NCI-H128 (cell line): ENCODE results near the gene ACSL6.

Experiments used
- DNase-seq: peaks from one replicate; lab custom pipeline; 2025; ENCODE audit not compliant: unreplicated experiment; lab: John Stamatoyannopoulos, UW

The ACSL6 gene, protein sequence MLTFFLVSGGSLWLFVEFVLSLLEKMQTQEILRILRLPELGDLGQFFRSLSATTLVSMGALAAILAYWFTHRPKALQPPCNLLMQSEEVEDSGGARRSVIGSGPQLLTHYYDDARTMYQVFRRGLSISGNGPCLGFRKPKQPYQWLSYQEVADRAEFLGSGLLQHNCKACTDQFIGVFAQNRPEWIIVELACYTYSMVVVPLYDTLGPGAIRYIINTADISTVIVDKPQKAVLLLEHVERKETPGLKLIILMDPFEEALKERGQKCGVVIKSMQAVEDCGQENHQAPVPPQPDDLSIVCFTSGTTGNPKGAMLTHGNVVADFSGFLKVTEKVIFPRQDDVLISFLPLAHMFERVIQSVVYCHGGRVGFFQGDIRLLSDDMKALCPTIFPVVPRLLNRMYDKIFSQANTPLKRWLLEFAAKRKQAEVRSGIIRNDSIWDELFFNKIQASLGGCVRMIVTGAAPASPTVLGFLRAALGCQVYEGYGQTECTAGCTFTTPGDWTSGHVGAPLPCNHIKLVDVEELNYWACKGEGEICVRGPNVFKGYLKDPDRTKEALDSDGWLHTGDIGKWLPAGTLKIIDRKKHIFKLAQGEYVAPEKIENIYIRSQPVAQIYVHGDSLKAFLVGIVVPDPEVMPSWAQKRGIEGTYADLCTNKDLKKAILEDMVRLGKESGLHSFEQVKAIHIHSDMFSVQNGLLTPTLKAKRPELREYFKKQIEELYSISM

DNA sequence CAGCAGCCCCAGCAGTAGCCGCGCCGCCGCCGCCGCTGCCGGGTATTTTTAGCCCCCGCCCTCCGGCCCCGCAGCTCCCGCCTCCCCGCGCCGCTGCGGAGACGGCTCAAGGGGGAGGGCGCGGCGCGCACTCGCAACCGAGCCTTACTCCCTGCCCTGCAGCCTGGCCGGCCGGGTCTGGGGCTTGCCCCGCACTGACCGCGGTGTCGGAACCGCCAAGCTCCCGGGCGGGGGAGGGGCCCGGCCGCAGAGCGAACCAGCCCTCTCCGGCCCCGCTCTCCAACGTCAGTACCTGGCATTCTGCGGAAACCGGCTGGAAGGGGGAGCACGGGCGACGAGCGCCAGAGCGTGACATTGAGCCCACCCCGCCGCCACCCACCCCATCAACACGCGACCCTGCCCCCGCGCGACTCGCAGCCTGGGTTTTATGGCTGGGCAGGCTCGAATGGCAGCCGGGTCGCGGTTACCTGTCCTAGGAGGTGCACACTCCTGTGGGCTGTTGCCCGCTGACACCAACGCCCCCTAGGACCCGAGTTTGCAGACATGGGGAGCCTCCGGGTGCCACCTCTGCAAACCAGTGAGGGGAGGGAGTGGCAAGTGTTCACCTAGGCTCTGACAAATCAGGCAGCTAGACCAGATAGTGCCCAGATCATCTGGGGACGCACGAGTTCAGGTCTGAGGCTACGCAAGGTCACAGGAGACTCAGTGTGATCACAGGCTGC, at the start of gene ACSL6:
ACSL6 (minus strand) TSS at position 37 of the 722 bp plus-strand sequence. CDS start 105 bp downstream, outside the sequence.
- DNase-seq: no peak

DNA sequence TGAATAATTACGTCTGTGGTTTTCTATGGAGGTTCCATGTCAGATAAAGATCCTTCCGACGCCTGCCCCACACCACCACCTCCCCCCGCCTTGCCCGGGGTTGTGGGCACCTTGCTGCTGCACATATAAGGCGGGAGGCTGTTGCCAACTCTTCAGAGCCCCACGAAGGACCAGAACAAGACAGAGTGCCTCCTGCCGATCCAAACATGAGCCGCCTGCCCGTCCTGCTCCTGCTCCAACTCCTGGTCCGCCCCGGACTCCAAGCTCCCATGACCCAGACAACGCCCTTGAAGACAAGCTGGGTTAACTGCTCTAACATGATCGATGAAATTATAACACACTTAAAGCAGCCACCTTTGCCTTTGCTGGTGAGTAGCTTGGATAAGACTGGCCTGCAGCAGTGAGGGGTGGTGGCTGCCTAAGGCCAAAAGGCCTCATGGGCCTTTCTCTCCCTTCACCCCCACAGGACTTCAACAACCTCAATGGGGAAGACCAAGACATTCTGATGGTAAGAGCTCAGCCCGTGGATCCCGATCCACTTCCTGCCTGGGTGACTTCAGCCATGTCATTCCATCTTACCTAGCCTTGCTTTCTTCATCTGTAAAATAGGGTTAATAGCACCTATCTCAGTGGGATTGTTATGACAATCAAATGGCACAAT, 49.2 kb upstream of the ACSL6 start, which contains the start of gene IL3:
IL3 (plus strand) TSS at position 155 of the 661 bp plus-strand sequence; CDS start at position 207, 52 bp downstream.
- DNase-seq: no peak

DNA sequence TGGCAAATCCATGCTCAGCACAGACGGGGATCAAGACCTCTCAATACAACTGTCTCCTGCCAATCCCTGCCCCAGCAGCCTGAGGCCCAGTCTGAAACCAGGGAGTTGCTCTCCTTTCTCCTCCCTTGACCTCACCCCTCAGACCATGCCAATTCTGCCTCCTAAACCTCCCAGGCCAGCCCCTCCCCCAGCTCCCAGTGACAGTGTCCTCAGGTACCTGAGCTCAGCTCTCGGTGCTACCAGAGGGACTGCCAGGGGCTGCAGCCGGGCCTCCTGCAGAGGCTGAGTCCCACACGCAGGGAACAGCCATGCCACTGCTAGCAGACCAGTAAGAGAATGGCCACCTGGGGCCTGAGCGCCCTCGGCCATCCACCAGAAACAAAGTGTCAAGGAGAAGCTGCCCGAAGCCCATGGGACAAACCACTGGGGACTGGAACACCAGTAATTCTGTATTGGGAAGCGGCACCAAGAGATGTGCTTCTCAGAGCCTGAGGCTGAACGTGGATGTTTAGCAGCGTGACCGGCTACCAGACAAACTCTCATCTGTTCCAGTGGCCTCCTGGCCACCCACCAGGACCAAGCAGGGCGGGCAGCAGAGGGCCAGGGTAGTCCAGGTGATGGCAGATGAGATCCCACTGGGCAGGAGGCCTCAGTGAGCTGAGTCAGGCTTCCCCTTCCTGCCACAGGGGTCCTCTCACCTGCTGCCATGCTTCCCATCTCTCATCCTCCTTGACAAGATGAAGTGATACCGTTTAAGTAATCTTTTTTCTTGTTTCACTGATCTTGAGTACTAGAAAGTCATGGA, 48.4 kb upstream of the ACSL6 start:
- no peak for DNase-seq

DNA sequence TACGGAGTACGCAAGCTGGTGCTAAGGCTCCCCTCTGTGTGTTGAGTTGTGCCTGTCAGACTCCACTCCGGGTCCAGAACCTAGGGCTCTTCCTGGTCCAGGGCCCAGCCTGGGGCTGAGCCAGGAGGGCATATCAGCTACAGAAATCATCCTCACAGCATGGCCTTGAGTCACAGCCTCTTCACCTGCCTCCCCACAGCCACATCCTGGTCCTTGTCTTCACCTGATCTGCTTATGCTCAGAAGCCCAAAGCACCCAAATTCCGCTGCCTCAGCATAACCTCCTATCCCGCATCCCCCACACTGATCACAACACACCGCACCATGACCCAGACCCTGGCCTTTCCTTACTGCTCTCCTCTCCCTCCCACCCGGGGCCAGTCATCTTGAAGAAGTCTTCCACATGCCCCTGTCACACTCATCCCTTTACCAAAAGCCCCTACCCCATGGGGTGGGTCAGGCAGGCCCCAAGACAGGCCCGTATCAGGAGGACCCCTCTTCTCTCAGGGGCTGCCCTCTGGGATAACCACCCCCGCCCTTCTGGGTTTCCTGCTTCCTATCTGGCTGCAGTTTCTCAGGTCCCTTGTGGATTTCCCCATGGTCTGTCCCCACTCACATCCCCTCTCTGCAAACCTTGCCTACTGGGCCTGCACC, 47.7 kb upstream of the ACSL6 start:
- no peak for DNase-seq

DNA sequence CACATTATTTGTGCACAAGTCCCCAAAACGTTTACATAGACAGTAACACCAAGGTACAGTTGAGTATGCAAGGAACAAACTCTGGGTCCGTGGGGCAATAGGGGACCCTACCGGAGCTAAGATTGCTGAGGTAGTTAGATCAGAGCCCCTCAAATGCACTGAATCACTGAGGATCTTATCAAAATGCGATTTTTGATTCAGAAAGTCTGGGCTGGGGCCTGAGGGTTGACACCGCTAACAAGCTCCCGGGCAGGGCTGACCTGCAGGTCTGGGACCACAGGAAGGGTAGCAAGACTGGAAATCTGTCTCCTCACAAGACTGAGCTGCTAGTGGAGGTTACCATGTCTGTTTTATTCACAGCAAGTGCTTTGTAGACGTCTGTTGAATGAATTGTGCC, 47.2 kb upstream of the ACSL6 start:
- no peak for DNase-seq

DNA sequence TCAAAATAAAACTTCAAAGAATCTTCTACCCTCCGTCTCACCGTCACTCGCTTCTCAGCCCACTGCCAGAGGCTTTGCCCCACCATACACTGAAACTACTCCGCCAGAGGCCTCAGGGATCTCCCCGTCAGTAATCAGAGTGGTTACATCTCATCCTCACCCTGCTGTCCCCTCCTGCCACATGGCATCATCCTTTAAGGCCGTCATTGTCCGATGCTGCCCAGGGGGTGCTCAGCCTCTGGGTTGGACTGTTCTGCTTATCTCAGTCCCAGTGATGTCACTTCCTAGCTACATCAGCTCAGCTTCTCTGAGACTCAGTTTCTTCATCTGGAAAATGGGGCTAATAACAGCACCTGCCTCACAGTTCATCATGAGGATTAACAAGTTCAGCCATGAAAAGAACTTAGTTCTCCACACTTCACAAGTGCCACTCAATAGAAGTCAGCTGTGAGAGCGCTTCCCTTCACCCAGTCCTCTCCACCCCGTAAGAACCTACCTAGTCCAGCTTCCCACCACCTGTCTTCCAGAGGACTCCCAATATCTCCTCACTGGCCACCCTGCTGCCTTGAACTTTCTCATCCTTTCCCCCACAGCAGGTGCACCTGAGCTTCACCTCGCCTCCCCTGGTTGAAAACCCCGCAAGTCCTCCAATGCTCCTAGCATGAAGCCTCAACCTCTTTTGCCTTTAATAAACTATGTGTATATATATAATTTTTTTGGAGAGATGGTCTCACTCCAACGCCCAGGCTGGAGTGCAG, 46.2 kb upstream of the ACSL6 start:
- no peak for DNase-seq

DNA sequence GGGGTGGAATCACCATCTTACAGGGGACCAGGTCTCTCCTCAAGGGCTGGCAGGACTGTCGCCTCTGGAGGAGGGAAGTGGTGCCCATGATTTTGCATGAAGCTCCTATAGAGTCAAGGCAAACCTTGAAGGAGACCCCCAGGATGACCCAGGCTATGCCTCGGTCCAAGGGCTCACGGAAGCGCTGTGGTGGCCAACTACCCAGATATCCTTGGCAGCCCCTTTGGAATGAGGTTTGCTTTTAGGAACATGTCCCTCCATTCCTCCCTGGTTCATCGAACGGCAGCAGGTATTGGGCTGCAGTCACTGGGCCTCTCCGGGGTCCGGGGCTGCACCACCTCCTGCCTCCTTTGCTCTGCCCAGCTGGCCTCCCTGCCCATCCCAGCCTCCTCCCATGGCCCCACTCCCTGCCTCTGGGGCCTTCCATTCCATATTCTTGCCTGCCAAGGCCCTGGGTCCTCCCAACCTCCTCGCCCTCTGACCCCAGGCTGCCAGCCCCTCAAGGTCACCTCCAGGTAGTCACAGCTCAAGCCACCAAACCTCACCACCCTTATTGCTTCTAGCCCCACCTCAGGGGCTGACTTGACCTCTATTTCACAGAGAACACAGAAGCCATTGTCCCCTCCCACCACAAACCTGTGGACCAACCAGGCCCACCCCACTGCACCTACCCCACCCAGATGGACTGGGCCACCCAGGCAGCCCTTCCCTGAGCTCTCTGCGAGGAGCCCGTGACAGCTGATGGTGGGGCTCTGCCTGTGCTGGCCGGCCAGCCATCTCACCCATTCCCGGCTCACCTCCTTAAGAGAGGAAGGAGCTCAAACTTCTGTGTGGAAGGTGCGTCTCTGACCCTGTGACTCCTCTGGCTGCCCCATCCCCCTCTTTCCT, 45.4 kb upstream of the ACSL6 start:
- no peak for DNase-seq

DNA sequence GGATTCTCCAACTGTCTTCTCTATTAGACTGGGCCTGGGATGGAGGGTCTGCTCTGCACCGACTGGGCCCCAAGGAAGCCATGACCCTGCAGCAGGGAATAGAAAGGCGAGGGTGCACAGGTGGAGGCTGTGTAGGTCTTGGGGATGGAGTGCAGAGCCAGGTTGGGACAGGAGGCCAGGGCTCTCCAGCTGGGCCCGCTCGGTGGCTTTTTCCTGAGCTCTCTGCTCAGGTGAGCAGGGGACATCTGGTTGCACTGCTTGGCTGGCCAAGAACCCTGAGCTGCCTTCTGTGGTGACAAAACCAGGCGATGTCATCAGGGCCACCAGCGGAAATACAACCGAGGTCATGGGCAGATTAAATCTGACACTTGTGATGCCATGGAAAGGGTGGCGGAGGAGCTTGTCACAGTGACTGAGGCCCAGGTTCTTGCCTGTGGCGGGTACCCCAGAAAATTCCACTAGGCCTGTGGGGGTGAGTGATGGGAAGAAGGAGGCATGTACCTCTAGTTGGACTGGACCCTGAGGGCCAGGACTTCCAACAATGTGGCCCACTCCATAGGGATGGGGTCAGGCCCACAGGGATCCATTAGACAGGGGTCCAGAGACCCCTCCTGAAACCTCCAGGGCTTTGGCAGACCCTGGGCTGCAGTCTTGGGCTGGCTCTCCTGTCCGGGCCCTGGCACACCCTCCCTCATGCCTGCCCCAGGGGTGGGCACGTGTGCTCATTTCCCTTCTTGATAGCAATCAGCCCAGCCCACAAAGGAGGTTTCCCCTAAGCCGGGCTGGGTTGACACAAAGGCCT, 44.6 kb upstream of the ACSL6 start:
- no peak for DNase-seq

DNA sequence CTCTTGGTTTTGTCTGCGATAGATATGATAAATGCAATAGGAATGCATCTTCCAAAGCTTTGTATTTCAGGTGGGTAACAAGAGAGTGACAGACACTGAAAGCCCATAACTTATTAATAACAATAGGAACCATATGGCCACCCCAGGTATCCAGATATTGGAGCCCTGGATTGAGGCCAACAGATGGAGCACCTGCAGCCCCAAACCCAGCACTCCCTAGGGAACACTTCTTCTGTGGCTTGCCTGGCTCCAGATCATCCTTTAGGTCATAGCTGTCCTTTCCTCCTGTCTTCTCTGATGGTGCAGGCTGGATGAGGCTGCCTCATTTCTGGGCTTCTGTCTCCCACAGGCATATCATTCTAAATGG, 44.0 kb upstream of the ACSL6 start:
- no peak for DNase-seq

DNA sequence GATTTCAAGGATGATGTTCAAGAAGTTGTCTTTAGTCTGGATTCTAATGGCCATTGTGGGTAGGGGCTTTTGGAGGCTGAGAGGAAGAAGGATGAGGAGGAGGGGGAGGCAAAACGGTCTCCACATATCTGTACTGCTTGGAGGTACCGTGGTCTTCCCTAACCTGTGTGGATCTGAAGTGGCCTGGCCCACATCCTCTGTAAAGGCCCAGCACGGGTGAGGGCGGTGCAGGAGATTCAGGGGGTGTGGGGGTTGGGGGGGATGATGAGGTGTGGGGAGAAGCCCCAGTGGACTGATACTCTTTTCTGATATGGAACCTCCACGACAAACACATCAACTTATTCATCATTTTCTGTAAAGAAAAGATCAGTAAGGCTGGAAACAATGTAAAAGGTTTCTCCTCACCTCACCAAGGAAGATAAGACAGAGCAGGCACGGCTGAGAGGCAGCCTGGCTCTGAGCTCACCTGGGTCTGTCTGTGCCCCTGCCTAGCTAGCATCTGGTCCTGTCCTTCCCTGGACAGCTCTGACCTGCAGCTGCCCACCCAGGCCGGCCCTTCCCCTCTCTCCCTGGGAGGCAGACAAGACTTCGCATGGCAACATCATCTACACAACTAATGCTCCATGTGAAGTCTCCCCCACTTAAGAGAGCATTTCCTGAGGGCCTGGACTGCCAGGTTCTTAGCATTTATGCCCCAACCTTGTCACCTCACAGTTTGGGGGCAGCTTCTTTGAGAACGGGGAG, 43.4 kb upstream of the ACSL6 start:
- no peak for DNase-seq

DNA sequence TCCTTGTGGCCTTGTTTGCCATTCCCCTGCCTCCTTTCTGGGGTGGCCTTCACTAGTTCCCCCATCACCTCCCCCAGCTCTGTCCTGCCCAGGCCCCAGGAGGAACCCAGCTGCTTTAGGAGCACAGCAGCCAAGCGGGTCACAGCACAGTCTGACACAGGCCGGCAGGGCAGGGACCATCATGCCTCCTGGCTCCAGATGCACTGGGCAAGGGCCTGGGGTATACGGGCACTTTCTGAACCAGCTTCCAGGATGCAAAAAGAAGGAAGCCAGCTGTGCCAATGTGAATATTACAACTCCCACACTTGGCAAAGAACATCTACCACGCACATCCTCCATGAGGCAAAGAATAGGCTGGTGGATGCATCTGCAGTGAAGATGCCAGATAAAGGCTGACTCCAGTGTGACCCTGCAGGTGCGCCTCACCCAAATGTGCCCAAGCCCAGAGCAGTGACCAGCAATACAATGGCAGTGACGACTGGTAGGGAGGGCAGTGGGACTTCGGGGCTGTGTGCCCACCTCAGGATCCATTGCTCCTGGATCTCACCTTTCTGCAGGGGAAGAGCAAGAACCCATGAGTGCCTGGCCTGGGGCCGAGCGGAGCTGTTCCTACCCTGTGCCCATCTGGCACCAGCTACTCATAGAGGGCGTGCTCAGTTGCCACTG, 42.7 kb upstream of the ACSL6 start:
- DNase-seq: no peak

DNA sequence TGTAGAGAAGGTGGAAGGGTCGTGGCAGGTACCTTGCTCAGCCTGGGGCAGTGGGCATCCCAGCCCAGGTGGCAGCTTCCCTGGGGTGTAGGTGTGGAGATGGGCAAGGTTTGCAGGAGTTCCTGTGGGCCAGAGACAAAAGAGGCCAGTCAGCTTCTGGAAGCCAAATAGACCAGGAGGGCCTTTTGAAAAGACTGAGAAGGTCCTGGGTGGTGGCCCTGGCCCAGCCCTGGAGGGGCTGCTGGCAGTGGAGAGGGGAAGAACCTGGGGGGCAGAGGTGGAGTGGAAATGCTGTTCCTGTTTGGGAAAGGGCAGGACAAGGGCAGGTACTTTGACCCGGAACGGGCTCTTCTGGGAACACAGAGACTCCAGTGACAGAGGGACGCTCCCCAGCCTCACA, 42.0 kb upstream of the ACSL6 start:
- no peak for DNase-seq

DNA sequence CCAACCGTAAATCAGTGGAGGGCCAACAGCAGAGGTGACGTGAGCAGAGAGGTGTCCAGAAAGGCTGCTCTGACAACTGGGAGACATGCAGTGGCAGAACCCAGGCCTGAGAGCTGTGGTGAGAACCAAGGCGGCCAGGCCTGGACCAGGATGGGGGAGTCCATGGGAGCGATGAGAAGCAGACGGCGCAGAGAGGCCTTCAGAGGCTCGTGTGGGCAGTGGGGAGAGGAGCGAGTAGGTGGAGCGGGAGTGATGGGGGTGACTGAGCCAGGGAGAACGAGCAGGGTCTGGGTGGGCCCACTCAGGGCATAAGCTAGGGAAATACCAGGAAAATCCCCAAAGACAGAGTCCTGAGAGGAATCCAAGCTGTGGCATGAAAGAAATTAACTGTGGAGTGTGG, 41.1 kb upstream of the ACSL6 start:
- no peak for DNase-seq

DNA sequence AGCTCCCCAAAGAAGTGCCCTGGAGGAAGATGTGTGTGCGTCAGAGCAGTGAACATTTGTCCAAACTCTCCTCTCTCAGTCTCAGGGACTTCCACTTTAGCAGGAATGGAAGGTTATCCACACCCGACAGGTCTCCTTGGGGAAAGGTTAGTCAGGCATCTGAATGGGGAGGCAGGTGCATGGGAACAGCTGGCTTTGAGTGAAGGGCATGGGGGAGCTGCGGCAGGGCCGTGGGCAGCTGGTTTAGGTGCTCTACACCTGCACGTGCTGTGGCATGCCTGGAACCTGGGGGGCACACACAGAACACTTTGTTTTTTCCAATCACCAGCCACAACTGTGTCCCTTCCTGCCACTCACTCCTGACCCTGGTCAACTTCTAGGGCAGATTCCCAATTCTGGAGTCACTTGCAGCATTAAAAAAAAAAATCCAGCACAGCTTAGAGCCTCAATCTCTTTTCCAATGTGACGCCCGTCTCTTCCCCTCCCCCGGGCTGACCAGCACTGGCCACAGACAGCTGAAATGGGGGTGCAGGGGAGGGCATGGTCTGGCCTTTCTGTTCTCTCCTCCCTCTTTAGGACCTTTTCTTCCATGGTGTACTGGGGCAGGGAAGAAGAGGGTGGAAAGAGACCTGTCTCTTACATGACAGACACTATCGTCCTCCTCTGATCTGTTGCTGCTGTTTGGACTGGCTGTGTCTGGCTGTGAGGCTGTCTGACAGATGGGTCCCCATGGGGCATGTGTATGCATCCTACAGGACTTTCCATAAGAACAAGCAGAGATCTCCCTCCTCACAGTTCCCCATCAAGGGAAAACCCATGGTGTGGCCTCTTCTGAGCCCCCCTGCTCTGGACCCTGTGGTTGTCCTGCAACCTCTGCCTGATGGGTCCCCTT, 39.4 kb upstream of the ACSL6 start:
- DNase-seq: no peak

DNA sequence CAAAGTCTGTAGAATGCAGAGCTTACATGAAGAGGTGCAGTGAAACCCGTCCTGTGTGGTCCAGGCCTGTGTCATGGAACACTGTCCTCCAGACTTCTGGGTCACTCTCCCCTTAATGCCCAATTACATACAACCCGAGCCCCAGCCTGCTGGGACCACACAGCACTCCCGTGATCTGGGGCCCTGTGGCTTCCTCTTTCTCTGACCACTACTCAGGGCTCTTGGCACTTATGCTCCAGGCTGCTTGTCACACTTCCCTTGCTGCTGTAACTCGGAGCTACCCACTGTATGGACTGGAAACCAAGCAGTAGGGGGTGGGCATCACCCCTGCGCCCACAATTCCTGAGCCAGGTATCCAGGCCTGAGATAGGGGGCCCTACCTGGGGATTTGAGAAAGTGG, 38.7 kb upstream of the ACSL6 start:
- no peak for DNase-seq
